Liver (tissue), 3 donors: ENCODE results near the gene UPK1A.

Experiments
- ATF3 ChIP-seq: IDR thresholded peaks from 2 replicates; pipeline ENCODE4 v1.6.1; 2016; ENCODE audit warnings: antibody characterized with exemption
- CTCF ChIP-seq: fragments of 150-350 bp; IDR thresholded peaks from 2 replicates; pipeline ENCODE4 v1.5.1; 2017; ENCODE audit warnings: improper control_type of control experiment, low read depth, low read length; ENCODE audit not compliant: missing input control
- EGR1 ChIP-seq, 2 donors: IDR thresholded peaks; 2 replicates each; pipeline ENCODE4 v1.6.1; 2016 to 2018; ENCODE audit warnings: antibody characterized with exemption in 2 of 2, low read depth in 2 of 2
- FOXA2 ChIP-seq: IDR thresholded peaks from 2 replicates; pipeline ENCODE4 v1.6.1; 2016; ENCODE audit warnings: antibody characterized with exemption
- GABPA ChIP-seq, 2 donors: IDR thresholded peaks in 1 of 2; conservative IDR thresholded peaks in 1 of 2; 2 replicates each; pipeline ENCODE4 v1.6.1; 2016; ENCODE audit warnings: antibody characterized with exemption in 2 of 2, mild to moderate bottlenecking in 1 of 2, moderate library complexity in 1 of 2
- JUND ChIP-seq, 2 donors: IDR thresholded peaks; 2 replicates each; pipeline ENCODE4 v1.6.1; 2016; ENCODE audit warnings: antibody characterized with exemption in 2 of 2
- MAX ChIP-seq: IDR thresholded peaks from 2 replicates; pipeline ENCODE4 v1.6.1; 2016; ENCODE audit warnings: antibody characterized with exemption
- RAD21 ChIP-seq, 2 donors: IDR thresholded peaks; 2 replicates each; pipeline ENCODE4 v1.6.1; 2016; ENCODE audit warnings: antibody characterized with exemption in 2 of 2, mild to moderate bottlenecking in 2 of 2
- REST ChIP-seq: IDR thresholded peaks from 2 replicates; pipeline ENCODE4 v1.6.1; 2016; ENCODE audit warnings: antibody characterized with exemption, mild to moderate bottlenecking
- RXRA ChIP-seq, 2 donors: IDR thresholded peaks; 2 replicates each; pipeline ENCODE4 v1.6.1; 2017 to 2018; ENCODE audit warnings: antibody characterized with exemption in 2 of 2, mild to moderate bottlenecking in 1 of 2
- SP1 ChIP-seq: IDR thresholded peaks from 2 replicates; pipeline ENCODE4 v1.6.1; 2018; ENCODE audit warnings: antibody characterized with exemption, mild to moderate bottlenecking
- TAF1 ChIP-seq: conservative IDR thresholded peaks from 2 replicates; pipeline ENCODE4 v1.6.1; 2016; ENCODE audit warnings: antibody characterized with exemption, mild to moderate bottlenecking
- YY1 ChIP-seq: IDR thresholded peaks from 2 replicates; pipeline ENCODE4 v1.6.1; 2016; ENCODE audit warnings: antibody characterized with exemption, mild to moderate bottlenecking
- ZBTB33 ChIP-seq: IDR thresholded peaks from 2 replicates; pipeline ENCODE4 v1.6.1; 2016; ENCODE audit warnings: antibody characterized with exemption
- donor health status: healthy.
- donor health status: healthy.

- no peak for TF ChIP-seq CTCF
- TF ChIP-seq YY1, result no peak
- no peak for TF ChIP-seq REST
- no peak for TF ChIP-seq RAD21 (IDR thresholded peaks at IDR 0.05)
- TF ChIP-seq MAX, result no peak
- no peak for TF ChIP-seq GABPA (IDR thresholded peaks at IDR 0.05 in 1 of 2, conservative IDR thresholded peaks at IDR 0.05 in 1 of 2)
- TF ChIP-seq ATF3, result no peak
- TF ChIP-seq EGR1 (IDR thresholded peaks at IDR 0.05; ENCODE audit: low read depth in 2 of 2), result no peak
- no peak for TF ChIP-seq JUND (IDR thresholded peaks at IDR 0.05)
- no peak for TF ChIP-seq ZBTB33
- TF ChIP-seq FOXA2, result no peak
- no peak for TF ChIP-seq SP1
- TF ChIP-seq TAF1, result no peak
- no peak for TF ChIP-seq RXRA (IDR thresholded peaks at IDR 0.05)
These were observed 9.6 kb upstream of the UPK1A start for GRCh38 chr19:35656700-35657099.
